Ishikawa (cell line): ENCODE measurements around the gene CD63.

Experiments used
- CEBPB ChIP-seq: IDR thresholded peaks from 2 replicates; pipeline ENCODE4 v1.6.1; 2012
- CREB1 ChIP-seq: IDR thresholded peaks from 2 replicates; pipeline ENCODE4 v1.6.1; 2012; ENCODE audit warnings: low read depth
- EGR1 ChIP-seq: IDR thresholded peaks from 2 replicates; pipeline ENCODE4 v1.6.1; 2012
- EP300 ChIP-seq: IDR thresholded peaks from 2 replicates; pipeline ENCODE4 v1.6.1; 2012; ENCODE audit warnings: borderline replicate concordance
- FOXM1 ChIP-seq: IDR thresholded peaks from 2 replicates; pipeline ENCODE4 v1.6.1; 2012; ENCODE audit warnings: low read depth, borderline replicate concordance
- MAX ChIP-seq: IDR thresholded peaks from 2 replicates; pipeline ENCODE4 v1.6.1; 2012
- NFIC ChIP-seq: IDR thresholded peaks from 2 replicates; pipeline ENCODE4 v1.6.1; 2012
- RAD21 ChIP-seq: IDR thresholded peaks from 2 replicates; pipeline ENCODE4 v1.6.1; 2012; ENCODE audit warnings: low read depth
- REST ChIP-seq: IDR thresholded peaks from 2 replicates; pipeline ENCODE4 v1.6.1; 2012; ENCODE audit warnings: low read depth, mild to moderate bottlenecking
- TAF1 ChIP-seq: IDR thresholded peaks from 2 replicates; pipeline ENCODE4 v1.6.1; 2012; ENCODE audit warnings: low read depth, mild to moderate bottlenecking
- TCF12 ChIP-seq: IDR thresholded peaks from 2 replicates; pipeline ENCODE4 v1.6.1; 2012; ENCODE audit warnings: low read depth
- TEAD4 ChIP-seq: IDR thresholded peaks from 2 replicates; pipeline ENCODE4 v1.6.1; 2012
- USF1 ChIP-seq: IDR thresholded peaks from 2 replicates; pipeline ENCODE4 v1.6.1; 2012
- YY1 ChIP-seq: IDR thresholded peaks from 2 replicates; pipeline ENCODE4 v1.6.1; 2012; ENCODE audit warnings: low read depth
- ZBTB7A ChIP-seq: IDR thresholded peaks from 2 replicates; pipeline ENCODE4 v1.6.1; 2012; ENCODE audit warnings: low read depth

CD63 gene

GRCh38 chr12:55682087-55682796, 46.6 kb downstream of the CD63 start:
- TF ChIP-seq ZBTB7A (no peak), YY1 (no peak), EGR1 (no peak), TEAD4 (no peak), TCF12 (no peak), EP300 (no peak), TAF1 (no peak), CEBPB (no peak), RAD21 (no peak), REST (no peak), MAX (no peak), CREB1 (no peak), NFIC (no peak), USF1 (no peak), FOXM1 (no peak)

- TF ChIP-seq EGR1 (peak; percentile 97), NFIC (peak; percentile 62; the same call in 1 of the 2 replicates), TCF12 (peak; percentile 70; the same call in 1 of the 2 replicates), CREB1 (no peak), TAF1 (peak; percentile 55; the same call in 1 of the 2 replicates), YY1 (peak; percentile 27; the same call in 1 of the 2 replicates), EP300 (peak; percentile 38; the same call in 1 of the 2 replicates), MAX (no peak; the same call in 1 of the 2 replicates), RAD21 (peak; percentile 54), ZBTB7A (peak; percentile 91), REST (no peak), CEBPB (0 out of 2 replicates have a peak, but pooled peaks have one; percentile 24), TEAD4 (peak; percentile 91), FOXM1 (peak; percentile 53; the same call in 1 of the 2 replicates), USF1 (no peak)
Observed at GRCh38 chr12:55681142-55682077, 47.4 kb downstream of the CD63 start.

- TF ChIP-seq RAD21, result no peak
- no peak for TF ChIP-seq FOXM1
Observed at GRCh38 chr12:55679691-55680090, 49.1 kb downstream of the CD63 start.

- no peak for TF ChIP-seq EGR1
- TF ChIP-seq TCF12, result no peak
- TF ChIP-seq REST, result no peak
- TF ChIP-seq ZBTB7A, result no peak
- no peak for TF ChIP-seq TEAD4
- no peak for TF ChIP-seq RAD21
- TF ChIP-seq YY1, result no peak
- TF ChIP-seq MAX, result no peak
- no peak for TF ChIP-seq TAF1
- no peak for TF ChIP-seq NFIC
- TF ChIP-seq FOXM1, result no peak
- no peak for TF ChIP-seq EP300
- no peak for TF ChIP-seq CREB1
- TF ChIP-seq USF1, result no peak
- TF ChIP-seq CEBPB, result no peak
Observed at GRCh38 chr12:55676707-55677106, 52.1 kb downstream of the CD63 start.
